ENCODE measurements around the gene GPC5. TPM values are rescaled to one million over a fixed set of nuclear protein-coding genes. Genes with fewer than 3 reads are reported as not detected.

GPC5 gene
- total and polyA plus RNA-seq, 4 donors, result 0.51 to 22.4 (median 2.0) TPM

GRCh38 chr13:91622778-91623550, 224.5 kb downstream of the GPC5 start:
- 86% methylated on average over 3 of the region's 3 CpGs for WGBS
- Histone ChIP-seq H3K9me3 (ENCODE audit: control insufficient read depth in 4 of 4, low read length in 3 of 4) (no peaks in the 10 kb centered on the region), H3K4me1 (ENCODE audit: control insufficient read depth in 4 of 4, insufficient read depth in 4 of 4, low read length in 3 of 4) (no peaks in the 10 kb centered on the region), H3K9ac (ENCODE audit: low read depth in 1 of 2, low read length in 2 of 2) (no peak overlapping the region), H3K27ac (ENCODE audit: low read depth in 1 of 2, low read length in 2 of 2) (no peak overlapping the region), H3K36me3 (ENCODE audit: control insufficient read depth in 4 of 4, insufficient read depth in 3 of 4, low read depth in 1 of 4, low read length in 3 of 4) (no peaks in the 10 kb centered on the region), H3K4me3 (ENCODE audit: low read depth in 1 of 3, low read length in 3 of 3) (no peak overlapping the region), H3K27me3 (ENCODE audit: control insufficient read depth in 4 of 4, insufficient read depth in 4 of 4, low read length in 3 of 4) (no peaks in the 10 kb centered on the region)
- TF ChIP-seq SP1 (IDR thresholded peaks at IDR 0.05), result no peak
- no peak for TF ChIP-seq GABPA (IDR thresholded peaks at IDR 0.05 in 1 of 2, conservative IDR thresholded peaks at IDR 0.05 in 1 of 2)
- TF ChIP-seq JUND (IDR thresholded peaks at IDR 0.05), result no peak
- TF ChIP-seq FOXA2 (IDR thresholded peaks at IDR 0.05), result no peak
- TF ChIP-seq HNF4A (conservative IDR thresholded peaks at IDR 0.05), result no peak
- TF ChIP-seq RXRA (IDR thresholded peaks at IDR 0.05), result no peak
- TF ChIP-seq RAD21 (IDR thresholded peaks at IDR 0.05), result no peak
- no peak for TF ChIP-seq REST (IDR thresholded peaks at IDR 0.05)
- TF ChIP-seq EGR1 (IDR thresholded peaks at IDR 0.05; ENCODE audit: low read depth in 2 of 2), result no peak
- TF ChIP-seq ZBTB33 (IDR thresholded peaks at IDR 0.05), result no peak
- no peak for DNase-seq (ENCODE audit: low spot score)

GRCh38 chr13:91627952-91628739, 229.7 kb downstream of the GPC5 start:
- TF ChIP-seq RAD21 (IDR thresholded peaks at IDR 0.05), result no peak
- no peak for TF ChIP-seq SP1 (IDR thresholded peaks at IDR 0.05)
- no peak for TF ChIP-seq JUND (IDR thresholded peaks at IDR 0.05)
- TF ChIP-seq REST (IDR thresholded peaks at IDR 0.05), result no peak
- no peak for TF ChIP-seq HNF4A (conservative IDR thresholded peaks at IDR 0.05)
- H3K9ac ChIP-seq (ENCODE audit: low read depth in 1 of 2, low read length in 2 of 2), result no peak overlapping the region
- no peak for DNase-seq (ENCODE audit: low spot score)
- WGBS, result 89% methylated on average over 3 of the region's 3 CpGs
- H3K9me3 ChIP-seq (ENCODE audit: control insufficient read depth in 4 of 4, low read length in 3 of 4), result no peaks in the 10 kb centered on the region
- no peak overlapping the region for H3K27ac ChIP-seq (ENCODE audit: low read depth in 1 of 2, low read length in 2 of 2)
- no peaks in the 10 kb centered on the region for H3K4me1 ChIP-seq (ENCODE audit: control insufficient read depth in 4 of 4, insufficient read depth in 4 of 4, low read length in 3 of 4)
- no peak overlapping the region for H3K4me3 ChIP-seq (ENCODE audit: low read depth in 1 of 3, low read length in 3 of 3)
- no peaks in the 10 kb centered on the region for H3K27me3 ChIP-seq (ENCODE audit: control insufficient read depth in 4 of 4, insufficient read depth in 4 of 4, low read length in 3 of 4)
- H3K36me3 ChIP-seq (ENCODE audit: control insufficient read depth in 4 of 4, insufficient read depth in 3 of 4, low read depth in 1 of 4, low read length in 3 of 4), result no peaks in the 10 kb centered on the region
